OCI-LY1 (cell line): Measurements from ENCODE around the gene POU3F2.

Source experiments
- H2AFZ ChIP-seq: fragments of 200-600 bp; sonication (generic), shearing (Covaris generic); 2 replicates; pipeline ENCODE4 v1.6.0; 2014; ENCODE audit warnings: antibody characterized with exemption, mild to moderate bottlenecking, low read length
- H3F3A ChIP-seq: fragments of 200-600 bp; sonication (generic), shearing (Covaris generic); 2 replicates; pipeline ENCODE4 v1.6.0; 2014; ENCODE audit warnings: mild to moderate bottlenecking, antibody characterized with exemption, low read length, moderate library complexity; ENCODE audit not compliant: insufficient read depth
- H3K27ac ChIP-seq: fragments of 200-600 bp; sonication (generic); 2 replicates; pipeline ENCODE4 v1.5.1; 2014; ENCODE audit warnings: low read length, mixed run types, mild to moderate bottlenecking, low read depth; ENCODE audit not compliant: poor library complexity, severe bottlenecking
- H3K27me3 ChIP-seq: fragments of 200-600 bp; sonication (generic); 2 replicates; pipeline ENCODE4 v1.6.0; 2014; ENCODE audit warnings: antibody characterized with exemption, mild to moderate bottlenecking, low read length, moderate library complexity; ENCODE audit not compliant: insufficient read depth
- H3K36me3 ChIP-seq: fragments of 200-600 bp; sonication (generic); 2 replicates; pipeline ENCODE4 v1.6.1; 2014; ENCODE audit warnings: mild to moderate bottlenecking, antibody characterized with exemption, low read length, moderate library complexity, mixed read lengths; ENCODE audit not compliant: insufficient read depth
- H3K4me1 ChIP-seq: fragments of 200-600 bp; sonication (generic); 2 replicates; pipeline ENCODE4 v1.5.1; 2014; ENCODE audit warnings: mild to moderate bottlenecking, low read length, moderate library complexity; ENCODE audit not compliant: insufficient read depth, severe bottlenecking
- H3K4me2 ChIP-seq: fragments of 200-600 bp; sonication (generic), shearing (Covaris generic); 2 replicates; pipeline ENCODE4 v1.6.1; 2014; ENCODE audit warnings: low read length
- H3K4me3 ChIP-seq: fragments of 200-600 bp; sonication (generic); 2 replicates; pipeline ENCODE4 v1.5.1; 2014; ENCODE audit warnings: low read length, low read depth, mild to moderate bottlenecking, mixed read lengths; ENCODE audit not compliant: poor library complexity, severe bottlenecking
- H3K79me2 ChIP-seq: fragments of 200-600 bp; shearing (Covaris generic); 2 replicates; pipeline ENCODE4 v1.6.1; 2016; ENCODE audit warnings: mixed run types, low read length, mixed read lengths; ENCODE audit not compliant: insufficient read depth
- H3K9ac ChIP-seq: fragments of 200-600 bp; sonication (generic), shearing (Covaris generic); 2 replicates; pipeline ENCODE4 v1.6.1; 2014; ENCODE audit warnings: mild to moderate bottlenecking, low read length, mixed read lengths
- H3K9me2 ChIP-seq: fragments of 200-600 bp; sonication (generic), shearing (Covaris generic); 2 replicates; pipeline ENCODE4 v1.6.1; 2014; ENCODE audit warnings: low read depth, mild to moderate bottlenecking, low read length, mixed read lengths
- H3K9me3 ChIP-seq: fragments of 200-600 bp; shearing (Covaris generic); 2 replicates; pipeline ENCODE4 v1.6.1; 2014; ENCODE audit warnings: low read length, mixed read lengths
- H4K20me1 ChIP-seq: fragments of 200-600 bp; sonication (generic), shearing (Covaris generic); 2 replicates; pipeline ENCODE4 v1.6.0; 2016; ENCODE audit warnings: mild to moderate bottlenecking, low read length; ENCODE audit not compliant: insufficient read depth
- CTCF ChIP-seq: fragments of 200-600 bp; sonication (generic), shearing (Covaris generic); IDR thresholded peaks from 2 replicates; pipeline ENCODE4 v1.5.1; 2017; ENCODE audit warnings: mild to moderate bottlenecking, antibody characterized with exemption, low read length, moderate library complexity, mixed read lengths
- EZH2 ChIP-seq: fragments of 200-600 bp; sonication (generic), shearing (Covaris generic); IDR thresholded peaks from 2 replicates; pipeline ENCODE4 v1.8.0; 2017; ENCODE audit warnings: borderline replicate concordance, mixed run types, mild to moderate bottlenecking, antibody characterized with exemption, low read length, moderate library complexity, mixed read lengths

The POU3F2 gene

GRCh38 chr6:98824902-98825599 is 9.3 kb upstream of the POU3F2 start:
- H3K36me3 ChIP-seq, result no peaks in the 10 kb centered on the region
- H3K9me3 ChIP-seq, result no peaks in the 10 kb centered on the region
- H3K4me1 ChIP-seq, result no peaks in the 10 kb centered on the region
- H3K27me3 ChIP-seq, result 0 out of 2 replicates have a peak, but pooled peaks cover 3% of the 10 kb centered on the region
- no peaks in the 10 kb centered on the region for H3K9me2 ChIP-seq
- H3F3A ChIP-seq, result no peaks in the 10 kb centered on the region
- H3K4me2 ChIP-seq, result no peak overlapping the region
- no peak overlapping the region for H2AFZ ChIP-seq
- TF ChIP-seq CTCF (no peak), EZH2 (no peak)
- no peaks in the 10 kb centered on the region for H3K79me2 ChIP-seq
- H3K27ac ChIP-seq, result no peak overlapping the region
- no peak overlapping the region for H3K9ac ChIP-seq
- H4K20me1 ChIP-seq, result no peaks in the 10 kb centered on the region
- no peak overlapping the region for H3K4me3 ChIP-seq

- H3K27me3 ChIP-seq, result 0 out of 2 replicates have a peak, but pooled peaks cover 3% of the 10 kb centered on the region
- H3F3A ChIP-seq, result no peaks in the 10 kb centered on the region
- H2AFZ ChIP-seq, result no peak overlapping the region
- H4K20me1 ChIP-seq, result no peaks in the 10 kb centered on the region
- H3K79me2 ChIP-seq, result no peaks in the 10 kb centered on the region
- no peaks in the 10 kb centered on the region for H3K9me2 ChIP-seq
- no peaks in the 10 kb centered on the region for H3K9me3 ChIP-seq
- TF ChIP-seq CTCF (no peak), EZH2 (no peak)
- H3K4me2 ChIP-seq, result no peak overlapping the region
- no peak overlapping the region for H3K9ac ChIP-seq
- no peak overlapping the region for H3K27ac ChIP-seq
- no peaks in the 10 kb centered on the region for H3K36me3 ChIP-seq
- no peak overlapping the region for H3K4me3 ChIP-seq
- H3K4me1 ChIP-seq, result no peaks in the 10 kb centered on the region
These were observed 8.7 kb upstream of the POU3F2 start for GRCh38 chr6:98825600-98826230.

GRCh38 chr6:98827295-98828159 is 6.8 kb upstream of the POU3F2 start:
- no peak for TF ChIP-seq CTCF
- TF ChIP-seq EZH2, result no peak
- no peaks in the 10 kb centered on the region for H3K9me3 ChIP-seq
- H3K27me3 ChIP-seq, result no peaks in the 10 kb centered on the region
- no peak overlapping the region for H3K9ac ChIP-seq
- no peaks in the 10 kb centered on the region for H3K79me2 ChIP-seq
- H3K4me1 ChIP-seq, result no peaks in the 10 kb centered on the region
- no peak overlapping the region for H3K4me3 ChIP-seq
- H3K36me3 ChIP-seq, result no peaks in the 10 kb centered on the region
- no peak overlapping the region for H3K4me2 ChIP-seq
- no peaks in the 10 kb centered on the region for H3F3A ChIP-seq
- H2AFZ ChIP-seq, result no peak overlapping the region
- H3K9me2 ChIP-seq, result no peaks in the 10 kb centered on the region
- H3K27ac ChIP-seq, result no peak overlapping the region
- no peaks in the 10 kb centered on the region for H4K20me1 ChIP-seq
